DND-41 (cell line): ENCODE results near the gene SV2B.

Experiments used
- EZH2 ChIP-seq: IDR thresholded peaks from 3 replicates; pipeline ENCODE4 v1.6.1; 2012; ENCODE audit warnings: borderline replicate concordance, low read depth, mild to moderate bottlenecking, moderate library complexity, low read length, inconsistent platforms; ENCODE audit not compliant: severe bottlenecking
- TF ChIP-seq, protein P1 (sequence below): IDR thresholded peaks from 2 replicates; pipeline ENCODE4 v1.5.1; 2012; ENCODE audit warnings: borderline replicate concordance, low read length, moderate library complexity, mild to moderate bottlenecking; ENCODE audit not compliant: poor library complexity, severe bottlenecking; ENCODE audit errors: extremely low read depth

DNA sequence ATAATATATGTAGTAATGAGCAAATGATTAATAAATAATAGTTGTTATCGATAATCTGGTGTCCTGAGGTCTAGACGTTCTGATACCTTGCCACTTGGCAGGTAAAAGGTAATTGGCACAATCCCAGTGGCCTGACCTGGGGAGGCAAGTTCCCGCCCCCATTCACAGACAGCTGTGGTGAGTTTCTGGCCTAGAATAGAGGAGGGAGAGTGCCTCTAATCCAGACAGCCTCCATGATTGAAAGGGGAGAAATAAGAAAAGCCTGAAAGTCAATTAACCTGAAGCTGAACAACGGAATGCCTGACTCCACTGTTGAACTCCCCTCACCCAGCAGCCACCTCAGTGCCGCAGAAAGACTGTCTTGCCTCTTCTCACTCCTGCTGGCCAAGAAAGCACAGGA is 38.1 kb upstream of the SV2B start:
- TF ChIP-seq, protein P1, sequence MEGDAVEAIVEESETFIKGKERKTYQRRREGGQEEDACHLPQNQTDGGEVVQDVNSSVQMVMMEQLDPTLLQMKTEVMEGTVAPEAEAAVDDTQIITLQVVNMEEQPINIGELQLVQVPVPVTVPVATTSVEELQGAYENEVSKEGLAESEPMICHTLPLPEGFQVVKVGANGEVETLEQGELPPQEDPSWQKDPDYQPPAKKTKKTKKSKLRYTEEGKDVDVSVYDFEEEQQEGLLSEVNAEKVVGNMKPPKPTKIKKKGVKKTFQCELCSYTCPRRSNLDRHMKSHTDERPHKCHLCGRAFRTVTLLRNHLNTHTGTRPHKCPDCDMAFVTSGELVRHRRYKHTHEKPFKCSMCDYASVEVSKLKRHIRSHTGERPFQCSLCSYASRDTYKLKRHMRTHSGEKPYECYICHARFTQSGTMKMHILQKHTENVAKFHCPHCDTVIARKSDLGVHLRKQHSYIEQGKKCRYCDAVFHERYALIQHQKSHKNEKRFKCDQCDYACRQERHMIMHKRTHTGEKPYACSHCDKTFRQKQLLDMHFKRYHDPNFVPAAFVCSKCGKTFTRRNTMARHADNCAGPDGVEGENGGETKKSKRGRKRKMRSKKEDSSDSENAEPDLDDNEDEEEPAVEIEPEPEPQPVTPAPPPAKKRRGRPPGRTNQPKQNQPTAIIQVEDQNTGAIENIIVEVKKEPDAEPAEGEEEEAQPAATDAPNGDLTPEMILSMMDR, result no peak
- TF ChIP-seq EZH2, result no peak
